DMS 273 (cell line): Measurements from ENCODE around the gene CCDC9.
"Not testable (repeated sequence)": the region's sequence is repeated elsewhere in the genome, so short reads cannot be mapped to it uniquely, and the experiment has no call there.

Experiments used
- DNase-seq: peaks from one replicate; lab custom pipeline; 2025; ENCODE audit not compliant: unreplicated experiment; lab: John Stamatoyannopoulos, UW

Gene CCDC9

DNA sequence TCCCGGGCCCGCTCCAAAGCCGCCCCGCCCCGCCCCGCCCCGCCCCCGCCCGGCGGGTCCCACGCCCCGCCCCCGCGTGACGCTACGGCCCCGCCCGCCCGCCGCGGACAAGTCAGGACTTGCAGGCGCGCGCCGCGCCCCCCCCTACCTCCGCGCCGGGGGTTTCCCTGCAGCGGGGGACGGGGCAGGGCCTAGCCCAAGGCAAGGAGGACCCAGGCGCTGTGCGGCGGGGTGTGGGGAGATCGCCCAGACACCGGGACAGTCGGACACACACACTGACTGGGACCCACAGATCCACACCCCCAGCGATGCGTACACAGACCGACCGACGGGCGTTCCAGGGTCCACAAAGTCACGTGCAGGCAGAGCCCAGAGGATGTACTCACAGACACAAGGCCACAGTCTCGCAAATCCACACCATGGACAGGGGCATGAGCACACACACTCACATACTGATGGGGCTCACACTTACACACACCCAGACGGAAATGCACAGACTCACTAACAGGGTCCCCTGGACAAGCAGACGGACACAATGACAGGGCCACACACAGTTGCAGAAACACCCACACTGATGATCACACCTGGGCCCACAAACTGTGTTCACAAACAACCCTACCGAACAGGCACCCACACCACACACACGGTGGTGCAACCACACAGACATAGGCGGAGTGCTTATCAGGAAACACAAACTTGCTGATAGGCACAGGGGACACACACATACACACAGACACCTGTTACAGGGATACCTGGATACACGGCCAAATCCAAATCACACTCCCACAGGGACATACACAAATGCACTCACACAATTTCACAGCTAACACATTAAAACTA, 24.9 kb upstream of the CCDC9 start:
- DNase-seq, result peak; percentile 86

- DNase-seq, result no peak
Observed at GRCh38 chr19:47232422-47233211, 23.7 kb upstream of the CCDC9 start.

GRCh38 chr19:47236072-47236675, 20.2 kb upstream of the CCDC9 start:
- DNase-seq, result no peak

GRCh38 chr19:47239152-47239551, 17.2 kb upstream of the CCDC9 start:
- DNase-seq, result peak; percentile 66

DNA sequence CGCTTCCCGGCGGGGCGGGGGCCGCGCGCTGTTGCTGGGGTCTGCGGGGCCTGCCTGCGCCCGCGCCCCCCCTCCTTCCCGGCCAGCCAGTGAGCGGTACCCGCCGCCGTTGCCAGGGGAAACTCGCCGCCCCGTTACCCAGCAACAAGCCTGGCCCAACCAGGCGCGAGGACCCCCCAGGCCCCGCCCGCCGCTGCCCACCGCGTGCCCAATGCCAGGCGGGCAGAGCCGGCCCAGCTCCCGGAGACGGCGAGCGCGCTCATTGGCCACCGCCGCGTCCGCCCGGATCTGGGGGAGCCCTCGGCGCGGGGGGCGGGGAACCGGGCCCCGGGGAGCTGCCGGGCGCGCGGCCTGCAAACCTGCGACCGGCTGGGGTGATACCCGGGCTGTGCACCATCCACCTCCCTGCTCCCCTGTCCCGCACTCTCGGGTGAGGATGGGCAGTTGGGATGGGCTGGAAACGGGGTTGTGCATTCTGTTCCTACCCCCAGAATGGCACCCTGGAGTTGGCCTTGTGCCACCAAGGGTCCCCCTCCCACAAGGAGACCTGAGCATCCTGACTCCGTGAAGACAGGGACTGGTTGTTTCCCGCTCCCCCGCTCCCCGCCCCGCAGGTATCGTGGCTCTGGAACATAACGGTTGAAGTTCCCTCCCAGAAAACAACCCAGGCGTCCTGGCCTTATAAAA, 16.6 kb upstream of the CCDC9 start:
- peak; percentile 97 for DNase-seq

GRCh38 chr19:47240556-47240955, 15.8 kb upstream of the CCDC9 start:
- DNase-seq, result no peak

DNA sequence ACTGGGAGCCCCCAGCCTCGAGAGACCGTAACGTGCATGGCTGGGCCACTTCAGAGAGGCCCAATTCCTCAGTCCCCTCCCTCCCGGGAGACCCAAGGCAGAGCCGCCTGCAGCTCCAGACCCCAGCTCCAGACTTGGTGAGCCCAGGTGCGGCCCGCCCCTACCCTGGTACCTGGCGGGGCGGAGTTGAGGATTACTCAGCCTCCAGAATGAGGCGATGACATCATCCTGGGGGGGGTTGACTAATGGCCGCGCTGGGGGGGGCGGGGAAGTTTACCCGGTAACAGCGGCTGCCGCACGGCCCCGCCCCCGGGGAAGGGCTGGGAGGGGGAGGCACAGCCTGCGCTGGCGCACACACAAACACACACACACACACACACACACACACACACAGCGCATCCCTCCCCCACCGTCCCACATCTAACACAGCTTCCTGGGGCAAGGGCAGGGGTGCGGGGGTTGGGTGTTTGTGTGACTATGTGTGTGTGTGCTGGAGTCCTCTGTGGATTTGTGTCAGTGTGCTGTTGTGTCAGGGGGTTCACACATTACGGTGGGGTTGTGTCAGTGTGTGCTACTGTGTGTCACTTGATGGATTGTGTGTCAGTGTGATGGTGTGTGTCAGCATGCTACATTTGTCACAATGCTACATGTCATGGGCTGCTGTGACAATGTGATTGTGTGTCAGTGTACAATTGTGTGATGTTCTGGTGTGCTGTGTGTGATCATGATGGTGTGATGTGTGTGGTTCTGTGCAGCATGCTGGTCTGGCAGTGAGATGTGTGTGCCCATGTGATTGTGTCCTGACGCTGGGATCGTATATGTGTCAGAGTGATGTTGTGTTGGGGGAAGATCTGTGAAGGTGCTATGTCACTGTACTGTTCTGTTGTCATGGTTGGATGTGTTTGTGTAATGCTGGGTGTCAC, 15.1 kb upstream of the CCDC9 start:
- peak; percentile 93 for DNase-seq

DNA sequence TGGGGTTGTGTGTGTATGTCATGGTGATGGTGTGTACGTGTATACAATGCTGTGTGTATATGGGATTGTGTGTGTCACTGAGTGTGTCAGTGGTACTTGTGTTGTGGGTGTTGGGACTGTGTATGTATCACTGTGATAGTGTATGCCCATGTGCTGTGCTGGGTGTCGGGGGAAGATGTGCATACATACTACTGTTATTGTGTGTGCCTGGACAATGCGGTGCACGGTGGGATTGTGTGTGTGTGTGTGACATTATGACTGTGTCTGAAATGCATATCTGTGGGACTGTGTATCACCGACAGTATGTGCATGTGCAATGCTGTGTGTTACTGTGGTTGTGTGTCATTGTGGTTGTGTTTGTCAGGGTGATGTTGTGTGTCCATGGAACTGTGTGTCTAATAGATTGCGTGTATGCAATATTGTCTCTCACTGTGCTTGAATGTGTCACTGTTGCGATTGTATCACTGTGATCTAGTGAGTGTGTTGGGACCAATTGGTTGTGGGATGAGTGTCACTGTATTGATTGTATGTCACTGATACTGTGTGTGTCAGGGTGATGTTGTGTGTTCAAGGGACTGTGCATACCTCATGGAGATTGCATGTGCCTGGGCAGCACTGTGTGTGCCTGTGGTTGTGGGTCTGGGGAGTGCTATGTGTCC, 14.3 kb upstream of the CCDC9 start:
- DNase-seq, result no peak

DNA sequence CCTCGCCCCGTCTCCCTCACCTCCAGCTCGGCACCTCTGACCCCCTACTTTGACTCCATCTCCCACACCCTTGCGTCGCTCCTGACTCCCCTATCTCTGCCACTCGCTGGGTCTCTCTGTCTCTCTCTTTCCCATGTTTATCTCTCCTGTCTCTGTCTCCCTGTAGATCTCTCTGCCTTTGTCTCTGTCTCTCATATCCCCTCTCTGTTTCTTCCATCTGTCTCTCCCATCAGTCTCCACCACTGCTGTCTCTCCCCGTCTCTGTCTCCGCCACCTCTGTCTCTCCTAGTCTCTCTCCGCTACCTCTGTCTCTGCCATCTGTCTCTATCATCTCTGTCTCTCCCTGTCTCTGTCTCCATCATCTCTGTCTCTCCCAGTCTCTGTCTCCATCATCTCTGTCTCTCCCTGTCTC, 13.0 kb upstream of the CCDC9 start:
- no peak for DNase-seq

- peak; percentile 98 for DNase-seq
Observed at GRCh38 chr19:47243776-47244547, 12.4 kb upstream of the CCDC9 start.

GRCh38 chr19:47247308-47247990, 8.9 kb upstream of the CCDC9 start:
- DNase-seq, result peak; percentile 86

GRCh38 chr19:47253016-47253415, 3.3 kb upstream of the CCDC9 start:
- DNase-seq, result not testable (repeated sequence)

GRCh38 chr19:47253467-47253881, 2.9 kb upstream of the CCDC9 start:
- peak; percentile 56 for DNase-seq

GRCh38 chr19:47253970-47254369, 2.4 kb upstream of the CCDC9 start:
- DNase-seq, result no peak

DNA sequence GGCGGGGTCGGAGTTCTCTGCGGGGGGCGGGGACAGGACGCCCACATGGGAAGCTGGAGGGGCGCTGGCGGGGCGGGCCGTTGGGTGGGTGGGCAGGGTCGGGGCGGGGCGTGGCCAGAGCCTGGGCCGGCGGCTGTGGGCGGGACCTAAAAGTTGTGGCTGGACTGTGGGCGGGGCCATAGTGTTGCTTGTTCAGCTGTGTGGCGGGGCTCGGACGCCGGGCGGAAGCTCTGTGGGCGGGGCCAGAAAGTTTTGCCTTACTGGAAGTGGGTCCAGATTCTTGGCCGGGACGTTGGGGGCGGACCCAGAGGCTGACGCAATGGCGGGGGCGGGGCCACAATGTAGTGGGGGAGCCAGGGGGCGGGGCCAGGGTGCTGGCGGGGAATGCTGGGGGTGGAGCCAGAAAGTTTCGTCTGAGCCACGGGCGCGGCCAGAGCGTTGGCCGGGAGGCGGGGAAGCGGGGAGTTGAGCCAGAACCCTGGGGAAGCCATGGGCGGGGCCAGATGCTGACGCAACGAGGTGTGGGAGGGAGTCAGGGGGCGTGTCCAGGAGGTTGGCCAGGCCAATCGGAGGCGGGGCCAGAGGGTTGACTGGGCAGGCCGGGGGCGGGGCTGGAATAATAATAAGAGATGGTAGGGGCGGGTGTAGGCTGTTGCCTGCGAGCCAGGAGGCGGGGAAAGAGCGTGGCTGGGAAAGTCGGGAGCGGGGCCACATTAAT, 527 bp downstream of the CCDC9 start:
- peak; percentile 100 for DNase-seq

GRCh38 chr19:47257411-47258169, 1.3 kb downstream of the CCDC9 start:
- DNase-seq, result no peak

GRCh38 chr19:47258434-47258833, 2.1 kb downstream of the CCDC9 start:
- no peak for DNase-seq
